ENCODE measurements around the gene FAM217B.

Gene FAM217B

DNA sequence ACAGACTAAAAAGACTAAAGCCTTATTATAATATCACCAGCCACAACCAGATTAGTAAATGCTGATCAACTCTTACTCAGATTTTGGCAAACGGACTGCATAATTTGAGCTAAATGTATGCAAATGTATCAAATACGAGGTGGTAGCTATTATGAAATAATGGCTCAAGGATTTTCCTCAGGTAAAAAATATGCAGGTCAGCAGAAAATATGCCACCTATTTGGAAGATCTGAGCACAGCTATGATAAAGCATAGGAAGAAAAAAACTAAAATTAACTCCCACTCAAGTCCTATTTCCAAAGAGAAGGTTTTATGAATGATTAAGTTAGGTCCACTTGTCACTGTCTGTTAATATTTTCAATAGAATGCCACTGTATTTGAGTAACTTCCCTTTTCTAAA, 29.1 kb upstream of the FAM217B start:
- TF ChIP-seq, protein P1, sequence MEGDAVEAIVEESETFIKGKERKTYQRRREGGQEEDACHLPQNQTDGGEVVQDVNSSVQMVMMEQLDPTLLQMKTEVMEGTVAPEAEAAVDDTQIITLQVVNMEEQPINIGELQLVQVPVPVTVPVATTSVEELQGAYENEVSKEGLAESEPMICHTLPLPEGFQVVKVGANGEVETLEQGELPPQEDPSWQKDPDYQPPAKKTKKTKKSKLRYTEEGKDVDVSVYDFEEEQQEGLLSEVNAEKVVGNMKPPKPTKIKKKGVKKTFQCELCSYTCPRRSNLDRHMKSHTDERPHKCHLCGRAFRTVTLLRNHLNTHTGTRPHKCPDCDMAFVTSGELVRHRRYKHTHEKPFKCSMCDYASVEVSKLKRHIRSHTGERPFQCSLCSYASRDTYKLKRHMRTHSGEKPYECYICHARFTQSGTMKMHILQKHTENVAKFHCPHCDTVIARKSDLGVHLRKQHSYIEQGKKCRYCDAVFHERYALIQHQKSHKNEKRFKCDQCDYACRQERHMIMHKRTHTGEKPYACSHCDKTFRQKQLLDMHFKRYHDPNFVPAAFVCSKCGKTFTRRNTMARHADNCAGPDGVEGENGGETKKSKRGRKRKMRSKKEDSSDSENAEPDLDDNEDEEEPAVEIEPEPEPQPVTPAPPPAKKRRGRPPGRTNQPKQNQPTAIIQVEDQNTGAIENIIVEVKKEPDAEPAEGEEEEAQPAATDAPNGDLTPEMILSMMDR (IDR thresholded peaks at IDR 0.05; ENCODE audit: low read depth, low read length) = no peak
- no peak for DNase-seq (ENCODE audit: low read depth, low spot score)
- H3K4me3 ChIP-seq (ENCODE audit: low read depth, low read length) = no peak overlapping the region
- in situ Hi-C loops (cut with HindIII; ENCODE audit: low sequenced_read_pairs) = no loop called here

DNA sequence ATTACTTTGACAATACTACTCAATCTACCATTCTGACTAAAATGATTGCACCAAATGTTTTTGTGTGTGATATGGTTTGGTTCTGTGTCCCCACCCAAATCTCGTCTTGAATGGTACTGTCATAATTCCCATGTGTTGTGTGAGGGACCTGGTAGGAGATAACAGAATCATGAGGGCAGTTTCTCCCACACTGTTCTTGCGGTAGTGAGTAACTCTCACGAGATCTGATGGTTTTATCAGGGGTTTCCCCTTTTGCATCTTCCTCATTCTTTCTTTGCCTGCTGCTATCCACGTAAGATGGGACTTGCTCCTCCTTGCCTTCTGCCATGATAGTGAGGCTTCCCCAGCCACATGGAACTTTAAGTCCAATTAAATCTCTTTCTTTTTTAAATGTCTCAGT, 27.6 kb upstream of the FAM217B start:
- DNase-seq (ENCODE audit: low read depth, low spot score) = no peak
- in situ Hi-C loops (cut with HindIII; ENCODE audit: low sequenced_read_pairs) = no loop called here
- TF ChIP-seq, protein P1 (IDR thresholded peaks at IDR 0.05; ENCODE audit: low read depth, low read length) = no peak
- H3K4me3 ChIP-seq (ENCODE audit: low read depth, low read length) = no peak overlapping the region

DNA sequence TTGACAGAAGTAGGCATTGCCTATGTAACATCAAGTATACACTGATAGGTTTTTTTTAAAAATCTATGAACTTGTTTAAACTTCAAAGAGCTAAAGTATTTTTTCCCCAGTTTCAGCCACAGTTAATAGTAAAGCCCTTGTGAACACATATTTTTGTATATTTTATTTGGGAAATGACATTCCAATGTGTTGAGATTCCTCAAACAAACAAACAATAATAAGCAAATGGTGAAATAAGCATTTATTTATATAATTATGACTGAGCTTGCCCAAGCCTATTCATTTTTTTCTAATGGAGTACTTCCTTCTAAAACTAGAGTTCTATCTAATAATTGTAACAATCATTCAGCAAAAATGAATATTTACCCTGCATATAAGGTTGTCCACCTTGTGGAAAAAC, 19.2 kb upstream of the FAM217B start:
- no peak for DNase-seq (ENCODE audit: low read depth, low spot score)
- no peak overlapping the region for H3K4me3 ChIP-seq (ENCODE audit: low read depth, low read length)
- TF ChIP-seq, protein P1 (IDR thresholded peaks at IDR 0.05; ENCODE audit: low read depth, low read length) = no peak
- in situ Hi-C loops (cut with HindIII; ENCODE audit: low sequenced_read_pairs) = no loop called here

DNA sequence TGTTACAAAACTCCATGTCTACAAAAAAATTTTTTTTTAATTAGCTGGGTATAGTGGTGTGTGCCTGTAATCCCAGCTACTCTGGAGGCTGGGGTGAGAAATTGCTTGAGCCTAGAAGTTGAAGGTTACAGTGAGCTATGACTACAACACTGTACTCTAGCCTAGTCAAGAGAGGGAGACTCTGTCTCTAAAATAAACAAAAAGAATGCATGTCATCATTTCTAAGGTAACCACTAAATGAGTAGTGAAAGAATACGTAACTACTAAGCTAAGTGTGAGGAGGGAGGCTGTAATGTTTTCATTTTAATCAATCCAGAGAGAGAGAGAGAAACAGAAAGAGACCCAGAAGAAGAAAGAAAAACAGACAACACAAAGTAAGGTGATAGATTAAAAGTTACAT, 16.7 kb upstream of the FAM217B start:
- in situ Hi-C loops (cut with HindIII; ENCODE audit: low sequenced_read_pairs) = no loop called here
- no peak for DNase-seq (ENCODE audit: low read depth, low spot score)
- TF ChIP-seq, protein P1 (IDR thresholded peaks at IDR 0.05; ENCODE audit: low read depth, low read length) = no peak
- H3K4me3 ChIP-seq (ENCODE audit: low read depth, low read length) = no peak overlapping the region

DNA sequence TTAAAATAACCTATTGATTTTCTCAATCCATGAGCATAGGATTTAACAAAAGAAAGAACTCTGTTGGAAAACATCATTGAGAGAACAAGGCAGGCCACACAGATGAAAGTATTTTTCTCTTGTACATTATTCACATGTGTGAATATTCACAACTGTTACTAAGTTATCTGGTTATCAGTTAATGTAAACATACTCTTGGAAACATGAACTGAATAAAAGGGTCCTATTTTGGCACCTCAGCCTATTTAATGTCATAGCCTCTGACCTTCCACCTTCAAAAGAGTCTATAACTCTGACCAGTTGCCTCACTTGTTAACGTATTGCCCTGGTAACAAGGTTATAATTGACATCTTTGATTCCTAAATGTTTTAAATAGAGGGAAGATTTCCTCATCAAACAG, 14.8 kb upstream of the FAM217B start:
- H3K4me3 ChIP-seq (ENCODE audit: low read depth, low read length) = no peak overlapping the region
- in situ Hi-C loops (cut with HindIII; ENCODE audit: low sequenced_read_pairs) = no loop called here
- no peak for DNase-seq (ENCODE audit: low read depth, low spot score)
- TF ChIP-seq, protein P1 (IDR thresholded peaks at IDR 0.05; ENCODE audit: low read depth, low read length) = no peak

DNA sequence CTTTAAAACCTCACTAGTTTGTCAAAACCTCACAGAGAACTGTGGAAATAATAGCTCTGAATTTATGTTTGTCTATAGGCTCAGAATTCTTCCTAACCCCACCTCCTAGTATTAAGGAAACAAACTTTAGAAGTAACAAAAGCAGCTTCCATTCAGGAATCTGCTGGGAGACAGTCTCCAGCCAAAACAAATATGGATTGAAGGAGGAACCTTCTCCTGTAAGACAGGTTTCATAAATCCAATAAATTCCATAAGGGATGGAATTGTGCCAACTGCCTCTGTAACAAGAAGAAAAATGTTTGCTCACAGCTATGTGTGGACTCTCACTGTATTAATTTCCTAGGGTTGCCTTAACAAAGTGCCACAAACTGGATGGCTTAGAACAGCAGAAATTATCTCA, 14.3 kb upstream of the FAM217B start:
- TF ChIP-seq, protein P1 (IDR thresholded peaks at IDR 0.05; ENCODE audit: low read depth, low read length) = no peak
- no peak overlapping the region for H3K4me3 ChIP-seq (ENCODE audit: low read depth, low read length)
- in situ Hi-C loops (cut with HindIII; ENCODE audit: low sequenced_read_pairs) = no loop called here
- no peak for DNase-seq (ENCODE audit: low read depth, low spot score)
